OCI-LY7 (cell line): Measurements from ENCODE around the gene SLC16A3.

Experiments used
- EZH2phosphoT487 ChIP-seq: fragments of 200-600 bp; sonication (generic); IDR thresholded peaks from 2 replicates; pipeline ENCODE4 v1.6.1; 2018; ENCODE audit warnings: low read depth, borderline replicate concordance, mild to moderate bottlenecking, mixed run types, antibody characterized with exemption, low read length, moderate library complexity, mixed read lengths
- TF ChIP-seq, protein P1 (sequence below): fragments of 200-600 bp; sonication (generic); conservative IDR thresholded peaks from 2 replicates; pipeline ENCODE4 v1.5.1; 2014; ENCODE audit warnings: mild to moderate bottlenecking, antibody characterized with exemption, low read length, moderate library complexity, mixed read lengths

DNA sequence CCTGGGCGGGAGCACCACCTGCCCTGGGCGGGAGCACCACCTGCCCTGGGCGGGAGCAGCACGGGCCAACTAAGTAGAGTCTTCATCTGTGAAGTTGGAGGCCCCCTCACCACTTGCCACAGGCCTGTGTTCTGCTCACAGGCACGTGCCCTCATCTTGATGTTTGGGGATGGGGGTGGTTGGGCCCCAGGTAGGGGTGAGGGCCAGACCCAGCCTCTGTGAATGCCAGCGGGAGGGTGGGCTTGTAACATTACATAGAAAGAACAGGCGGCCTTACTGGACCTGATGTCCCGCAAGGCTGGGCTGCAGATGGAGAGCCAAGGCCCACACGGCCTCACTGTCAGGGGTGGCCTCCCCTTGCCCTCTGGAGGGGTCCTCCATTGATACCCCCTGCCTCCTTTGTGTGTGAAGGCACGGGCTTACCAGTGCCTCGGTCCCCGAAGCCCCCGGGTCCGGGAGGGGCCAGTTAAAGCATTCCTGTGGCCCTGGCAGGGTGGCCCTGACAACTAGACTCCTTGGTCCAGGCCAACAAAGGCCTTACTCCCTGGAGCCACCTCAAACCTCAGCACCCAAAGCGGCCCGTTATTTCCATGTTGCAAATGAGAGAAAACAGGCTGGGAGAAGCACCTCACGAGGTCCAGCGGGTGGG lies 1.1 kb upstream of the SLC16A3 start:
- TF ChIP-seq, protein P1, sequence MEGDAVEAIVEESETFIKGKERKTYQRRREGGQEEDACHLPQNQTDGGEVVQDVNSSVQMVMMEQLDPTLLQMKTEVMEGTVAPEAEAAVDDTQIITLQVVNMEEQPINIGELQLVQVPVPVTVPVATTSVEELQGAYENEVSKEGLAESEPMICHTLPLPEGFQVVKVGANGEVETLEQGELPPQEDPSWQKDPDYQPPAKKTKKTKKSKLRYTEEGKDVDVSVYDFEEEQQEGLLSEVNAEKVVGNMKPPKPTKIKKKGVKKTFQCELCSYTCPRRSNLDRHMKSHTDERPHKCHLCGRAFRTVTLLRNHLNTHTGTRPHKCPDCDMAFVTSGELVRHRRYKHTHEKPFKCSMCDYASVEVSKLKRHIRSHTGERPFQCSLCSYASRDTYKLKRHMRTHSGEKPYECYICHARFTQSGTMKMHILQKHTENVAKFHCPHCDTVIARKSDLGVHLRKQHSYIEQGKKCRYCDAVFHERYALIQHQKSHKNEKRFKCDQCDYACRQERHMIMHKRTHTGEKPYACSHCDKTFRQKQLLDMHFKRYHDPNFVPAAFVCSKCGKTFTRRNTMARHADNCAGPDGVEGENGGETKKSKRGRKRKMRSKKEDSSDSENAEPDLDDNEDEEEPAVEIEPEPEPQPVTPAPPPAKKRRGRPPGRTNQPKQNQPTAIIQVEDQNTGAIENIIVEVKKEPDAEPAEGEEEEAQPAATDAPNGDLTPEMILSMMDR = no peak
- no peak for TF ChIP-seq EZH2phosphoT487
